Activated naive CD4-positive, alpha-beta T cell (primary cell): ENCODE data around the gene GORASP1.

Experiments
- DNase-seq, 4 experiments: peaks; one replicate each; lab custom pipeline; 2025; lab: John Stamatoyannopoulos, UW

GORASP1 gene

GRCh38 chr3:39125841-39126500 lies 18.5 kb upstream of the GORASP1 start:
- no peak for DNase-seq

- no peak for DNase-seq
Observed at GRCh38 chr3:39124876-39125840, 17.7 kb upstream of the GORASP1 start.

- DNase-seq, result no peak
Observed at GRCh38 chr3:39122813-39123212, 15.4 kb upstream of the GORASP1 start.

- DNase-seq, result no peak
Observed at GRCh38 chr3:39121621-39122020, 14.2 kb upstream of the GORASP1 start.

GRCh38 chr3:39118931-39119660 lies 11.7 kb upstream of the GORASP1 start:
- DNase-seq, result no peak

- no peak for DNase-seq
Observed at GRCh38 chr3:39118079-39118478, 10.7 kb upstream of the GORASP1 start.

GRCh38 chr3:39115870-39116269 lies 8.4 kb upstream of the GORASP1 start:
- DNase-seq, result no peak

GRCh38 chr3:39114456-39114855 lies 7.0 kb upstream of the GORASP1 start:
- DNase-seq, result no peak

- no peak for DNase-seq
Observed at GRCh38 chr3:39113291-39113690, 5.9 kb upstream of the GORASP1 start.

GRCh38 chr3:39112535-39112934 lies 5.1 kb upstream of the GORASP1 start:
- DNase-seq, result no peak

GRCh38 chr3:39112113-39112512 lies 4.7 kb upstream of the GORASP1 start:
- no peak for DNase-seq

- no peak for DNase-seq
Observed at GRCh38 chr3:39110041-39110639, 2.7 kb upstream of the GORASP1 start.

- no peak for DNase-seq
Observed at GRCh38 chr3:39109086-39109485, 1.7 kb upstream of the GORASP1 start.

- DNase-seq, result peak in 1 of 4 experiments; percentile 9
Observed at GRCh38 chr3:39108200-39108710, 828 bp upstream of the GORASP1 start.

- DNase-seq, result no peak
Observed at GRCh38 chr3:39106851-39107387, 508 bp downstream of the GORASP1 start.

- DNase-seq, result no peak
Observed at GRCh38 chr3:39106281-39106811, 1.1 kb downstream of the GORASP1 start.

- DNase-seq, result no peak
Observed at GRCh38 chr3:39105687-39106063, 1.8 kb downstream of the GORASP1 start.

- DNase-seq, result peak in 1 of 4 experiments; percentile 12
Observed at GRCh38 chr3:39104961-39105686, 2.3 kb downstream of the GORASP1 start.

- no peak for DNase-seq
Observed at GRCh38 chr3:39103791-39104552, 3.5 kb downstream of the GORASP1 start.

GRCh38 chr3:39103324-39103693 lies 4.1 kb downstream of the GORASP1 start:
- DNase-seq, result no peak
